ENCODE results near the gene YIPF7.

GRCh38 chr4:44675366-44675765 lies 23.9 kb upstream of the YIPF7 start:
- TF ChIP-seq PRDM1 (tag by site-specific recombination; IDR thresholded peaks at IDR 0.05) (no peak), ZNF654 (tag by site-specific recombination; IDR thresholded peaks at IDR 0.05; ENCODE audit: low read depth) (no peak), ATF2 (tag by site-specific recombination; IDR thresholded peaks at IDR 0.05; ENCODE audit: low read depth) (no peak), SP7 (tag by site-specific recombination; IDR thresholded peaks at IDR 0.05) (no peak), ZBTB1 (tag by site-specific recombination; IDR thresholded peaks at IDR 0.05) (no peak), WT1 (tag by site-specific recombination; IDR thresholded peaks at IDR 0.05) (no peak), ZNF830 (tag by site-specific recombination; IDR thresholded peaks at IDR 0.05; ENCODE audit: low read depth) (no peak), ZNF530 (tag by site-specific recombination; IDR thresholded peaks at IDR 0.05; ENCODE audit: low read depth) (no peak), ZNF292 (tag by site-specific recombination; IDR thresholded peaks at IDR 0.05; ENCODE audit: borderline replicate concordance, low read depth) (no peak)
